Gastroesophageal sphincter (tissue), 4 donors: ENCODE data around the gene GPR18. TPM values are rescaled to one million over a fixed set of nuclear protein-coding genes. Genes with fewer than 3 reads are reported as not detected.
"Not testable (repeated sequence)": the region's sequence is repeated elsewhere in the genome, so short reads cannot be mapped to it uniquely, and the experiment has no call there.

Experiments
- ATAC-seq: fragments of 150-250 bp; one replicate; pipeline ENCODE4 v1.9.1; 2016; ENCODE audit warnings: mild to moderate bottlenecking, moderate library complexity
- H3K27ac ChIP-seq, 4 donors: fragments of 200-600 bp; sonication (generic) in 3 of 4; 1 replicate in 3 of 4; 2 replicates in 1 of 4; pipeline ENCODE4 v1.5.1; 2016 to 2019
- H3K27me3 ChIP-seq: fragments of 200-600 bp; sonication (generic); one replicate; pipeline ENCODE4 v1.5.1; 2019
- H3K36me3 ChIP-seq, 2 donors: fragments of 200-600 bp; sonication (generic); one replicate each; pipeline ENCODE4 v1.5.1; 2019; ENCODE audit warnings: control low read depth in 1 of 2
- H3K4me1 ChIP-seq, 3 donors: fragments of 200-600 bp; sonication (generic); 1 replicate in 2 of 3; 2 replicates in 1 of 3; pipeline ENCODE4 v1.5.1; 2016 to 2019; ENCODE audit warnings: control low read depth in 2 of 3
- H3K4me3 ChIP-seq, 2 donors: fragments of 200-600 bp; sonication (generic); one replicate each; pipeline ENCODE4 v1.5.1; 2019; ENCODE audit warnings: mild to moderate bottlenecking in 1 of 2, moderate library complexity in 1 of 2
- H3K9me3 ChIP-seq, 3 donors: fragments of 200-600 bp; sonication (generic); one replicate each; pipeline ENCODE4 v1.5.1; 2017 to 2019; ENCODE audit warnings: control low read depth in 2 of 3
- CTCF ChIP-seq, 4 experiments: fragments of 200-600 bp in 2 of 4; fragments of 450-650 bp in 2 of 4; sonication (generic) in 1 of 4; IDR thresholded peaks; one replicate each; pipeline ENCODE4 v1.5.1; 2017 to 2019; ENCODE audit warnings: antibody characterized with exemption in 4 of 4, mild to moderate bottlenecking in 2 of 4, moderate library complexity in 2 of 4
- EP300 ChIP-seq: sonication (generic); formaldehyde crosslinking; IDR thresholded peaks from one replicate; pipeline ENCODE4 v1.6.1; 2017; ENCODE audit warnings: antibody characterized with exemption, mild to moderate bottlenecking
- POLR2A ChIP-seq, 2 donors: fragments of 450-650 bp; IDR thresholded peaks; one replicate each; pipeline ENCODE4 v1.6.1; 2017; ENCODE audit warnings: antibody characterized with exemption in 2 of 2, mild to moderate bottlenecking in 2 of 2, moderate library complexity in 1 of 2
- POLR2AphosphoS5 ChIP-seq: sonication (generic); formaldehyde crosslinking; IDR thresholded peaks from one replicate; pipeline ENCODE4 v1.6.1; 2017; ENCODE audit warnings: antibody characterized with exemption
- WGBS, 2 donors: methylation state at CpG; one replicate each; pipeline ENCODE4 v1.1.5; 2018; ENCODE audit warnings: low coverage in 1 of 2; 5-methylcytosine and 5-hydroxymethylcytosine counted together
- total RNA-seq, 4 donors: library from RNA; depleted of rRNA; stranded (reverse); fragments of >200 nt; gene quantifications; one replicate each; pipeline ENCODE4 v1.1.0, GENCODE V29; 2016

The GPR18 gene
- total RNA-seq, 4 donors from 2014 or later, result not detected

DNA sequence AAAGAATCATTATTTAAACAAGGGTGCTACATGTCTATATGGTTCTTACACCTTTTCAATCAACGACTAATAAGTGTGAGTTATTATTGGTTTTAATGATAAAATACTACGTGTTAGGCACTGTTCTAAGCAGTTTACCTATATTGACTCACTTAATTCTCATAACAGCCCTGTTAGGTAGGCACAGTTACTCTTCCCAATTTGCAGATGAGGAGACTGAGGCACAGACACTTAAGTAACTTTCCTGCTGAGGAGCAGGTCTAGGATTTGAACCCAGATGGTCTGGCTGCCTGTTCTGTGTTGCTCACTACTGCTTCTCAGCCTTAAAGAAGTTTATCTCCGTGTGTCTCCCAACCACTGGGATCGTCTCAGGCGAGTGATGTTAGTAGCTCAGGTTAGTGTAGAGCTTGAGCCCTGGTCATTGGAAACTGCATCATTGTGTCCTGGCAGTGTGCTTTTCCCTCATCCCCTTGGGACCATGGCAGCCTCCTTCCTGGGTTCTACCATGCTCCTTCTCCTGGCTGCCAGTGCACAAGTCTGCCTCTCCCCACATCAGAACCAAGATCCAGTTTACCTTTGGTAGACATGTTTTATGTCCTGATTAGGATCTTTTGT, 46.7 kb downstream of the GPR18 start:
- Histone ChIP-seq H3K36me3 (no peaks in the 10 kb centered on the region), H3K4me1 (peaks cover 0 to 27% (median 2%) of the 10 kb centered on the region in 3 donors), H3K27ac (no peak overlapping the region), H3K9me3 (no peaks in the 10 kb centered on the region), H3K4me3 (no peak overlapping the region), H3K27me3 (no peaks in the 10 kb centered on the region)
- TF ChIP-seq POLR2A (IDR thresholded peaks at IDR 0.05), result no peak
- TF ChIP-seq EP300, result no peak
- no peak for TF ChIP-seq POLR2AphosphoS5
- no peak for TF ChIP-seq CTCF (IDR thresholded peaks at IDR 0.05)
- no peak for ATAC-seq
- WGBS, 2 donors, result 96% methylated on average over 5 of the region's 5 CpGs; no CpG with 5 or more reads in 1 of the 2 donors

GRCh38 chr13:99210627-99211026, 47.6 kb downstream of the GPR18 start:
- H3K36me3 ChIP-seq, ATAC-seq, H3K9me3 ChIP-seq, H3K4me3 ChIP-seq, H3K27ac ChIP-seq, H3K27me3 ChIP-seq: not testable (repeated sequence)
- 85 to 94% methylated on average over 3 to 4 of the region's 9 CpGs for WGBS, 2 donors
- H3K4me1 ChIP-seq, result peaks cover 0 to 26% (median 2%) of the 10 kb centered on the region in 3 donors

DNA sequence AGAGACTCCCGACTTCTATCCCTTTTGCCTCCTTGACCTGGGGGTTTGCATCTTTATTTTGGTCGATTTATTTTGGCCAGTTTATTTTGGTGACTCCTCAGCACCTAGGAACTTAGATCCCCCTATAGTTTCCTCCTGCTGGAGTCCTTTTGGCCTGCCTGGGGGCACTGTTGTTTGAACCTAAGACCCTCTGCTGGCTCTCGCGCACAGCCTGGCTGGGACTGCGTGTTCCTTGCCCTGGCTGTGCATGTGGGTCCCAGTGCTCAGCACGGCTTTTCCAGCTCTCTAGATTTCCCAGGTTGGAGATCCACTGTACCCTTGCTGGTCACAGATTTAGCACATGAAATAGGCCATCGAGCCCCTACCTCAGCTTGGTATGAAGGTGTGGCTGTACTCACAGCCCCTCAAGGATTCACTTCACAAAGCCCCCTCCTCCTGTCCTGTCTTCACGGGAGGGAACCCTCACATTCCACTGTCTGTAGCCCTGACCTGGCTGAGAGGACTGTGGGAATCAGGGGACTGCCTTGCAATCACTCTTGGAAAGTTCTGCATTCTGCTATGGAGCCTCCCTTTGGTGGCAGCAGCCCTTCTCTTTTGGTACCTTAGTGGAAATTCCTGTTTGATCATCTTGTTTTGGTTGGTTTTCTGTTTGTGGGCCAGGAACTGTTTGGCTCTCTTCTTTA, 49.2 kb downstream of the GPR18 start:
- Histone ChIP-seq H3K27ac (no peak overlapping the region), H3K4me3 (no peak overlapping the region), H3K4me1 (peaks cover 0 to 18% (median 0%) of the 10 kb centered on the region in 3 donors), H3K36me3 (peaks cover 0 to 8% of the 10 kb centered on the region in 2 donors), H3K27me3 (no peaks in the 10 kb centered on the region), H3K9me3 (no peaks in the 10 kb centered on the region)
- no peak for ATAC-seq
- 80 to 85% methylated on average over 2 to 7 of the region's 8 CpGs for WGBS, 2 donors
- TF ChIP-seq EP300 (no peak), POLR2A (IDR thresholded peaks at IDR 0.05) (no peak), CTCF (IDR thresholded peaks at IDR 0.05) (no peak), POLR2AphosphoS5 (no peak)

DNA sequence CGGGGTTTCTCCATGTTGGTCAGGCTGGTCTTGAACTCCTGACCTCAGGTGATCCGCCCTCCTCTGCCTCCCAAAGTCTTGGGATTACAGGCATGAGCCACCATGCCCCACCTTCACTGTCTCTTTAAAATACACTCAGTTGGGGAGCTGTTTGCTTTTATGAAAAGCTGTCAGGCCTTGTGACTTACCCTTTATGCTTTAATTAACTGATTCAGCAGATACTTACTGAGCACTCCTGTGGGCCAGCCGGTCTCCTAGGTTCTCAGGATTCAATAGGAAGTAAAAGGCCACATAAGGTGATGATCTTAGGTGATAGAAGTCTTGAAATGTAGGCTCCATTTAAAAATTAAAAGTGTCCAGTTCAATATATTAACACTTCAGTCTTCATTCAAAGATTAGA, 50.0 kb downstream of the GPR18 start:
- Histone ChIP-seq H3K9me3 (no peaks in the 10 kb centered on the region), H3K4me1 (peaks cover 0 to 24% (median 0%) of the 10 kb centered on the region in 3 donors), H3K36me3 (peaks cover 0 to 8% of the 10 kb centered on the region in 2 donors), H3K27ac (no peak overlapping the region), H3K27me3 (no peaks in the 10 kb centered on the region), H3K4me3 (no peak overlapping the region)
- no peak for TF ChIP-seq POLR2AphosphoS5
- no peak for TF ChIP-seq EP300
- no peak for TF ChIP-seq CTCF (IDR thresholded peaks at IDR 0.05)
- TF ChIP-seq POLR2A (IDR thresholded peaks at IDR 0.05), result no peak
- 100% methylated on average over 2 to 3 of the region's 3 CpGs for WGBS, 2 donors
- no peak for ATAC-seq

DNA sequence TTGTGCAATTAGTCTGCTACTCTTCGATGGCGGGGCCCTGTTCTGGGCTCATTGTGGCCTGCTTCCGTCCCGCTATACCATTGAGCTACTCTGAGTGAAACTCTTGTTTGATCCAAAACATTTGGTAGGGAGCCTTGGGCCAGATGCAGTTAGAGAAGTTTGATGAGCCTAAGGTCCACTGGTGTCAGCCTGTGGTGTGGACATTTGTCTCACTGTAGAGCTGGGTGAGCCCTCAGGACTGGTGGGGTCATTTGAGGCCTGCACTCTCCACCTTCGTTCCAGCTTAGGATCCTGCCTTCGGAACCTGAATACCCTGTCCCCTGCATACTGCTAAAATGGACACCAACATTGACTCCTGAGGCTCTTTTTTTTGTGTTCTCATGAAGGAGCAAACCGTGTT, 50.7 kb downstream of the GPR18 start:
- 94 to 100% methylated on average over 4 of the region's 7 CpGs for WGBS, 2 donors
- TF ChIP-seq POLR2AphosphoS5, result no peak
- TF ChIP-seq CTCF (IDR thresholded peaks at IDR 0.05), result no peak
- TF ChIP-seq POLR2A (IDR thresholded peaks at IDR 0.05), result no peak
- no peak for TF ChIP-seq EP300
- Histone ChIP-seq H3K36me3 (peaks cover 0 to 8% of the 10 kb centered on the region in 2 donors), H3K4me3 (no peak overlapping the region), H3K9me3 (no peaks in the 10 kb centered on the region), H3K27ac (no peak overlapping the region), H3K27me3 (no peaks in the 10 kb centered on the region), H3K4me1 (peaks cover 0 to 31% (median 0%) of the 10 kb centered on the region in 3 donors)
- no peak for ATAC-seq
